Measurements from ENCODE around the gene FNDC3B. TPM values are rescaled to one million over a fixed set of nuclear protein-coding genes. Genes with fewer than 3 reads are reported as not detected.

The FNDC3B gene
- total and polyA plus RNA-seq, 2 donors (not counting 1 experiment from before 2014, with no cell fraction given), result 1.2 to 9.2 TPM

- no peaks in the 10 kb centered on the region for H3K79me2 ChIP-seq (ENCODE audit: control insufficient read depth, insufficient read depth, low read length)
- TF ChIP-seq CTCF (IDR thresholded peaks at IDR 0.05), result no peak
- no peak for TF ChIP-seq EZH2 (IDR thresholded peaks at IDR 0.05; ENCODE audit: borderline replicate concordance, insufficient read depth, low read depth, low read length, poor library complexity, severe bottlenecking)
- no peak for DNase-seq
- Mint-ChIP-seq H3K9me3 (ENCODE audit: insufficient read depth) (no peaks in the 10 kb centered on the region), H3K27ac (no peak overlapping the region), H3K4me3 (no peak overlapping the region), H3K4me1 (peaks cover 15% of the 10 kb centered on the region), H3K27me3 (peaks cover 4% of the 10 kb centered on the region)
- H3K4me1 ChIP-seq (ENCODE audit: control insufficient read depth in 2 of 2, insufficient read depth in 2 of 2, low read length in 2 of 2), result peaks cover 2 to 7% of the 10 kb centered on the region in 2 donors
- CTCF ChIA-PET, result interaction anchor here (0.7 kb wide), 1 partner anchor 16 kb away, joined by 3 read pairs; no protein-coding TSS in a partner anchor
- peaks cover 0 to 8% (median 3%) of the 10 kb centered on the region in 4 experiments for H3K27me3 ChIP-seq (replicated peaks in 1 of 4; ENCODE audit: control extremely low read depth in 1 of 4, control insufficient read depth in 3 of 4, insufficient read depth in 4 of 4, low read length in 3 of 4)
- H3K4me3 ChIP-seq (ENCODE audit: control extremely low read depth in 1 of 5, extremely low read depth in 1 of 5, insufficient read depth in 1 of 5, low read depth in 2 of 5, low read length in 4 of 5), result no peak overlapping the region
- H3K4me2 ChIP-seq (replicated peaks; ENCODE audit: low read depth, low read length, poor library complexity, severe bottlenecking), result no peak overlapping the region
- H2AFZ ChIP-seq (ENCODE audit: insufficient read depth, low read depth, low read length, poor library complexity, severe bottlenecking), result no peak overlapping the region
- intact Hi-C loops (cut with micrococcal nuclease), result no loop called here
- no peaks in the 10 kb centered on the region for H4K20me1 ChIP-seq (ENCODE audit: control insufficient read depth, insufficient read depth, low read length, poor library complexity, severe bottlenecking)
- no peak overlapping the region for H3K27ac ChIP-seq (ENCODE audit: low read length in 2 of 2)
- no peaks in the 10 kb centered on the region for H3K36me3 ChIP-seq (replicated peaks in 1 of 2; ENCODE audit: control extremely low read depth in 1 of 2, control insufficient read depth in 1 of 2, extremely low read depth in 1 of 2, insufficient read depth in 2 of 2, low read length in 1 of 2)
- ATAC-seq (ENCODE audit: low read depth), result no peak
- H3K9me3 ChIP-seq (ENCODE audit: control extremely low read depth in 1 of 3, control insufficient read depth in 2 of 3, insufficient read depth in 1 of 3, low read length in 2 of 3), result no peaks in the 10 kb centered on the region
- POLR2A ChIA-PET, result no interaction called here
- 100% methylated on average over 1 of the region's 3 CpGs for WGBS (ENCODE audit: insufficient coverage)
- no peak overlapping the region for H3K9ac ChIP-seq (ENCODE audit: low read length)
These were observed 17.0 kb downstream of the FNDC3B start for GRCh38 chr3:172056416-172056815.

DNA sequence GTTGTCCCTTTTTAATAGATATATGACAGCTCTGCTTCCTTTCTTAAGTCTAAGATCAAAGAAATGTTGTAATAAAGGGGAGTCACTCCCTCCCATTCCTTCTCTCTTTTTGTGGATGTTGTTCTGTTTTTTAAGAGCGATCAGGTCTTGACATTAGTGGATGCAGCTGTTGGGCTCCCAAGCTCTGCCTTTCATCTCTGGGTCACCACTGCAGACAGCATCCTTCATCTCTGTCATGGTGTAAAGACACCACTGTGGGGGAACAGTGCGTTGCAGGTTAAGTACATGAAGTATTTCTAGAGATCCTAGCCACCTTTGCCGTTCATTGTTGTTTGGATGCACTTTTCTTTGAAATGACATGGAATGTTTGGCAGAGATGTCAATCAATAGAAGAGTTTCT is 17.7 kb downstream of the FNDC3B start:
- 100% methylated on average over 1 of the region's 3 CpGs for WGBS (ENCODE audit: insufficient coverage)

More for the DNA sequence above, 17.7 kb downstream of the FNDC3B start:
- H3K36me3 ChIP-seq (replicated peaks in 1 of 2; ENCODE audit: control extremely low read depth in 1 of 2, control insufficient read depth in 1 of 2, extremely low read depth in 1 of 2, insufficient read depth in 2 of 2, low read length in 1 of 2), result no peaks in the 10 kb centered on the region
- H3K27me3 ChIP-seq (replicated peaks in 1 of 4; ENCODE audit: control extremely low read depth in 1 of 4, control insufficient read depth in 3 of 4, insufficient read depth in 4 of 4, low read length in 3 of 4), result peaks cover 0 to 8% (median 3%) of the 10 kb centered on the region in 4 experiments
- intact Hi-C loops (cut with micrococcal nuclease), result loop anchor here (1.0 kb wide), 1 partner anchor 8 kb away; no protein-coding TSS in a partner anchor
- no peaks in the 10 kb centered on the region for H3K9me3 ChIP-seq (ENCODE audit: control extremely low read depth in 1 of 3, control insufficient read depth in 2 of 3, insufficient read depth in 1 of 3, low read length in 2 of 3)
- no peak overlapping the region for H3K4me3 ChIP-seq (ENCODE audit: control extremely low read depth in 1 of 5, extremely low read depth in 1 of 5, insufficient read depth in 1 of 5, low read depth in 2 of 5, low read length in 4 of 5)
- peaks cover 7 to 13% of the 10 kb centered on the region in 2 donors for H3K4me1 ChIP-seq (ENCODE audit: control insufficient read depth in 2 of 2, insufficient read depth in 2 of 2, low read length in 2 of 2)
- no peak overlapping the region for H3K27ac ChIP-seq (ENCODE audit: low read length in 2 of 2)
- no peak for TF ChIP-seq CTCF (IDR thresholded peaks at IDR 0.05)
- no peak for TF ChIP-seq EZH2 (IDR thresholded peaks at IDR 0.05; ENCODE audit: borderline replicate concordance, insufficient read depth, low read depth, low read length, poor library complexity, severe bottlenecking)
- Mint-ChIP-seq H3K4me3 (no peak overlapping the region), H3K9me3 (ENCODE audit: insufficient read depth) (no peaks in the 10 kb centered on the region), H3K4me1 (peaks cover 21% of the 10 kb centered on the region), H3K27me3 (peaks cover 4% of the 10 kb centered on the region), H3K27ac (no peak overlapping the region)
- CTCF ChIA-PET, result interaction anchor here (0.6 to 1.1 kb wide), 3 partner anchors 10 to 22 kb away, joined by 3 to 5 read pairs (median 5); no protein-coding TSS in a partner anchor
- no peak overlapping the region for H3K9ac ChIP-seq (ENCODE audit: low read length)
- H3K79me2 ChIP-seq (ENCODE audit: control insufficient read depth, insufficient read depth, low read length), result no peaks in the 10 kb centered on the region
- POLR2A ChIA-PET, result no interaction called here
- DNase-seq, result no peak
- no peak for ATAC-seq (ENCODE audit: low read depth)
- no peaks in the 10 kb centered on the region for H4K20me1 ChIP-seq (ENCODE audit: control insufficient read depth, insufficient read depth, low read length, poor library complexity, severe bottlenecking)
- H3K4me2 ChIP-seq (replicated peaks; ENCODE audit: low read depth, low read length, poor library complexity, severe bottlenecking), result no peak overlapping the region
- no peak overlapping the region for H2AFZ ChIP-seq (ENCODE audit: insufficient read depth, low read depth, low read length, poor library complexity, severe bottlenecking)

Measured in B cell (primary cell).